Activated T-cell treated with anti-CD3 and anti-CD28 coated beads for 24 hours (primary cell): ENCODE measurements around the gene SLC38A8.

Experiments used
- DNase-seq: peaks from one replicate; pipeline ENCODE4 v3.0.0-alpha.2; 2020; ENCODE audit warnings: low read depth

SLC38A8 gene

DNA sequence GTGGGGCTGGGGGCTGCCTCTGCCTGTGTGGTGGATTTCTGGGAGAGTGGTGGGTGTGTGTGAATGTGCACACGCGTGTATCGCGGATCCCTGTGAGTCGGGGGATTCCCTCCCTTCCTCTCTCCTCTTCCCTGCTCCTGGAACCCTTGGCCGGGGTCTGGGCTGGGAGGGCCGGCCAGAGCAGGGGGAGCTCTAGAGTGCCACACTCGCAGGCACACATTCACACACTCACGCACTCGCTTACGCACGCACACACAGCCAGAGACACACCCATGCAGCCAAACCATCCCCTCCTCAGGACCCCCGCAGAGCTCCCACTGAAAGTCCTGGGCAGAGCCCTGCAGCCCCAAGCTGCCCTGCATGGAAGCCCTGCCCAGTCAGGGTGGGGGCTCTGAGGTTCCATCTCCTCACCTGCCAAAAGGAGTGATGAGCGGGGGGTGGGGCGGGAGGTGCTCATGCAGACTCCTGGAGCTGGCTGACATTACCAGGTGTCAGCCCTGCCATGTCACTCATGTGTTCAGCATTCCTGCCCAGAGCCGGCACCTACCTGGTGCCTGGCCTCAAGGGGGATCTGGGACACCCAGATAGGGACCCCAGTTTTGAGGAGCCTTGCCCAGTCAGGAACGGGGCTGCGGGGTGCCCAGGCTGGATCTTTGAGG lies 72.7 kb downstream of the SLC38A8 start:
- no peak for DNase-seq

GRCh38 chr16:83968891-83969649 lies 73.5 kb downstream of the SLC38A8 start:
- DNase-seq: no peak

DNA sequence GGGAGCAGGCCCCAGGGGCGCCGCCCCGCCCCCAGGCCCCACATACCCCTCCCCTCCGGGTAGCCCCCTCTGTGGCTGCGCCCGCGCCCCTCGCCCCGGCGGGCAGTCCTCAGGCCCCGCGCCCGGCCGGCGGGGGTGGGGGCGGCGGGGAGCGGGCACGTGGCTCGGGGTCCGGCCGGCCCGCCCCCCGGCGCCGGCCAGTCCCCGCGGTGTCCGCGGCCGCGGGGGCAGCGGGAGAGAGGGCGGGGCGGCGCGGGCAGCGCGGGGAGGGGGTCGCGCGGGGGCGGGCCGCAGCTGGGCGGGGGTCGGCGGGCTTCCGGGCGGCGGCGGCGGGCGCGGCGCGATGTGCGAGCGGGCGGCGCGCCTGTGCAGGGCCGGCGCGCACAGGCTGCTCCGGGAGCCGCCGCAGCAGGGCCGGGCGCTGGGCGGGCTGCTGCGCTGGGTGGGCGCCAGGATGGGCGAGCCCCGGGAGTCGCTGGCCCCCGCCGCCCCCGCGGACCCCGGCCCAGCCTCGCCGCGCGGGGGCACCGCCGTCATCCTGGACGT lies 74.2 kb downstream of the SLC38A8 start:
- no peak for DNase-seq

DNA sequence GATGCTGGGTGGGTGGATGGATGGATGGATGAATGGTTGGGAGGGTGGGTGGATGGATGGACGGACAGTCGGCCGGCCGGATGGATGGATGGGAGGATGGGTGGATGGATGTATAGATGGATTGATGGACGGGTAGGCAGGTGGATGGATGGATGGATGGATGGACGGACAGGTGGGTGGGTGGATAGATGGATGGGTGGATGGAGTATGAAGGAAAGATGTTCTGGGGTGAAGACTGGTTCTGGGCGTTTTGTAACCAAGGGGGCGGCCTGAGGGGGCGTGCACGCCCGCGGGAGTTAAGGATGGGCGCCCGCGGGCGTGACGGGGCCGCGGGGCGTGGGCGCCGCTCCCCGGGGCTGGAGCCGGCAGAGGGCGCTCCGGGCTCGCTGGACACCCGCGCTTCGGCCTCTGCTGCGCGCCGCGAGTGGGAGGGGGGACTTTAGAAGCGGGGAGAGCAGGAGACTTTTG lies 74.7 kb downstream of the SLC38A8 start, which contains the start of gene NECAB2:
TSS of gene NECAB2 (plus strand) at position 407 of the 468 bp plus-strand sequence. CDS start 405 bp downstream, outside the sequence.
- no peak for DNase-seq

GRCh38 chr16:83967091-83967490 lies 75.5 kb downstream of the SLC38A8 start:
- DNase-seq: no peak

DNA sequence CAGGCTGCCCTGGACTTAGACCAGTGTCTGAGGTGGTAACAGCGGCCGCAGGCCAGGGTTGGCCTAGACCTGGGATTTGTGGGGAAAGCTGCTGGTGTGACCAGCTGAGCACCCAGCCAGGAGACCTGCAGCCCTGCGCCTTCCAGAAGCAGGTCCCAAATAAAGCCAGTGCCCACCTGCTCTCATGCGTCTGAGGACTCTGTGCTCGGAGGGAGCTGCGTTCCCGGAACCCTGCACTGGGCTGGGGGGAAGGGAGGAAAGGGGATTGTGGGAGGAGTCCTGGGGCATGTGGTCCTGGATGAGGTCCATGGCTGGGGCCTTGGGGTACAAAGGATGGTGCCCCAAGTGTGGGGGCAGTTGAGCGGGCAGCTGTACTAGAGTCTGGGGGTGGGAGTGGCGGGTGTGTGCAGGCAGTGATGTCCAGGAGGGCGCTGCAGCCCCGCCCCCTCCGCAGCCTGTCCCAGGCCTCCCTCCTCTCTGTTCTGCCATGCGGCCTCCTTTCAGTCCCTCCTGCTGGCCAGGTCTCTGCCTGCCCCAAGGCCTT lies 76.4 kb downstream of the SLC38A8 start:
- DNase-seq: no peak

DNA sequence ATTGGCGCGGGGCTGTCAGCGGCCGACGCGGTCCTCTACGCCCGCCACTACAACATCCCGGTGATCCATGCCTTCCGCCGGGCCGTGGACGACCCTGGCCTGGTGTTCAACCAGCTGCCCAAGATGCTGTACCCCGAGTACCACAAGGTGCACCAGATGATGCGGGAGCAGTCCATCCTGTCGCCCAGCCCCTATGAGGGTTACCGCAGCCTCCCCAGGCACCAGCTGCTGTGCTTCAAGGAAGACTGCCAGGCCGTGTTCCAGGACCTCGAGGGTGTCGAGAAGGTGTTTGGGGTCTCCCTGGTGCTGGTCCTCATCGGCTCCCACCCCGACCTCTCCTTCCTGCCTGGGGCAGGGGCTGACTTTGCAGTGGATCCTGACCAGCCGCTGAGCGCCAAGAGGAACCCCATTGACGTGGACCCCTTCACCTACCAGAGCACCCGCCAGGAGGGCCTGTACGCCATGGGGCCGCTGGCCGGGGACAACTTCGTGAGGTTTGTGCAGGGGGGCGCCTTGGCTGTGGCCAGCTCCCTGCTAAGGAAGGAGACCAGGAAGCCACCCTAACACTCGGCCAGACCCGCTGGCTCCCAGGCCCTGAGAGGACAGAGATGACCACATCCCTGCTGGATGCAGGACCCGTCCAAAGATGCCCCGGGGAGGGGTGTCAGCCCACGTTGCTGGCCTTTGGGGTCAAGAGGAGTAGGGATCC lies 77.0 kb downstream of the SLC38A8 start:
- DNase-seq: no peak

DNA sequence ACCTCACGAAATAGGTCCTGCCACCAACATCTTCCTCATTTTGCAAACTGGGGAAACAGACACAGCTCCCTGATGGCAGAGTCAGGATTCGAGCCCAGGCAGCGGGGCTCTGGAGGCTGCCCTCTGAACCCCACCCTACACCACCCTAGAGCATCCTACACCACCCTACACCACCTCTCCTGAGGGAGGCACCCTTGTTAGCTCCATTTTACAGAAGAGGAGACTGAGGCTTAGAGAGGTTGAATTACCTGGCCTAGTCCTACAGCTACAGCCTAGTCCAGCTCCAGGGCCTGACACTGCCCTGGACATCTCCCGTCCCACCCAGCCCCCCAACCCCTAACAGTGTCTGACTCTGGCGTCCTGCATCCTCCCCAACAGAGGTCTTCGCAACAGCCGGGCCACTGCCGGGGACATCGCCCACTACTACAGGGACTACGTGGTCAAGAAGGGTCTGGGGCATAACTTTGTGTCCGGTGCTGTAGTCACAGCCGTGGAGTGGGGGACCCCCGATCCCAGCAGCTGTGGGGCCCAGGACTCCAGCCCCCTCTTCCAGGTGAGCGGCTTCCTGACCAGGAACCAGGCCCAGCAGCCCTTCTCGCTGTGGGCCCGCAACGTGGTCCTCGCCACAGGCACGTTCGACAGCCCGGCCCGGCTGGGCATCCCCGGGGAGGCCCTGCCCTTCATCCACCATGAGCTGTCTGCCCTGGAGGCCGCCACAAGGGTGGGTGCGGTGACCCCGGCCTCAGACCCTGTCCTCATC lies 77.7 kb downstream of the SLC38A8 start:
- no peak for DNase-seq

DNA sequence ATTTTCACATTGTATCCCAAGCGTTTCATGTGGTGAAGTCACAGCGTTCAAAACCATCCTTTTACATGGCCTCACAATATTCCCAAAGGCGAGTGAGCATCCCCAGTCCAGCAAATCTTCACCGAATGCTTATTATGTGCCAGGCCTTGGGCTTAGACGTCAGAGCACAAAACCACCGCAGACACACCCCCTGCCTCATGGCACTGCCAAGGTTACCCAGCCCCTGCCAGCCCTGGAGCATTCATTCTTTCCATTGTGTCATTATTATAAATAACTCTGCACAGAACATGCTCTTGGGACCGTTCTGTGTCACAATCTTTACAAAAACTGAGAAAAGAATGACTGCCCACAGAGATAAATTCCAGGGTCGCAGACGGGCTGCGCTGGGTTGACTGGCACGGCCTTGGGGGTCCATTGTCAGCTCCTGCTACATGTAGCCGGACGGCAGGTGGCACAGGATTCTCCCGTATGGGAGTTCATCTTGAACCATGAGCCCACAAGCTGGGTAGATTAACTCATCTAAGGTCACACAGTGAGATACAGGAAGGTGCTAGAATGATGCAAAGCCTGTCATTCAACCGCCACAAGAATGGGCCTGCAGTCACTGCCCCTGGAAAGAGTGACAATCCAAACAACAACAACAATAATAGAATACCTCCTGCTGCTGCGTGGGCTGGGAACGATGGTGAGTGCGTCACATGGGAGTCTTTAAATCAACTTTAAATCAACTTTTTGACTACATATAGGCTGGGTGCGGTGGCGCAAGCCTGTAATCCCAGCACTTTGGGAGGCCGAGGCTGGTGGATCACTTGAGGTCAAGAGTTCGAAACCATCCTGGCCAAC lies 79.1 kb downstream of the SLC38A8 start:
- DNase-seq: no peak

DNA sequence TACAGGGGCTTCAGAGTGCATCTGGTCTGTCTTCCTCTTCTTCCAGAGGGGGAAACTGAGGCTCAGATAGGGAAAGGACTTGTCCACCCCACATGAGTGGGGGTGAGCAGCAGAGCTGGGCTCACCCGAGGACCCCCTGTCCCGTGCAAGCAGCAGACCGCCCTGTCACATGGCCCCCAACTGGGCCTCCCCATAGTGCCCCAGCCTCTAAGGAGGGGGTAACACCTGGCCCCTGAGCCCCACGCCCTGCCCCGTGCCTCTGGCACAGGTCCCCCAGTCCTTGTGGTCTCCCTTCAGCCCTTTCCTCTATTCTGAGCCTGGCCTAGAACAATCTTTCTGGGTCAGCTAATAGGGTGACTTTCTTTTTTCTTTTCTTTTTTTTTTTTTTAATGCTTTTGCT lies 81.0 kb downstream of the SLC38A8 start:
- no peak for DNase-seq

DNA sequence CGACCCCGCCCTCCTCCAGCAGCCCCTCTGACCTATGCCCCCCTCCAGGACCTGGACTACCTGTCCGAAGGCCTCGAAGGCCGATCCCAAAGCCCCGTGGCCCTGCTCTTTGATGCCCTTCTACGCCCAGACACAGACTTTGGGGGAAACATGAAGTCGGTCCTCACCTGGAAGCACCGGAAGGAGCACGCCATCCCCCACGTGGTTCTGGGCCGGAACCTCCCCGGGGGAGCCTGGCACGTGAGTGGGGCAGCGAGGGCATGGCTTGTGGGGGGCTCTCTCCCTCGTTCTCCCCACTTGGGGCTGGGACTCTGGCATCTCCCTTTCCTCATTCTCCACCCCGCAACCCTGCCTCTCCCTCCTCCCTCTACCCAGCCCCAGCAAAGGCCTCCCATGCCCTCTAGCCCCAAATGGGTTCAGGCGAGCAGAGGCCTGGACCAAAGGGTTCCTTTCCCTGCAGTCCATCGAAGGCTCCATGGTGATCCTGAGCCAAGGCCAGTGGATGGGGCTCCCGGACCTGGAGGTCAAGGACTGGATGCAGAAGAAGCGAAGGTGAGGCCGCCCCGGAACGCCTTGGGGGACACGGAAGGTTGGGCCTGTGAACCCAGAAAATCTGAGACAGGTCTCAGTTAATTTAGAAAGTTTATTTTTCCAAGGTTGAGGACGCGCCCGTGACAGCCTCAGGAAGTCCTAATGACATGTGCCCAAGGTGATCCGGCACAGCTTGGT lies 81.9 kb downstream of the SLC38A8 start:
- no peak for DNase-seq
